Measurements from ENCODE around the gene CEMIP. TPM values are rescaled to one million over a fixed set of nuclear protein-coding genes. Genes with fewer than 3 reads are reported as not detected.

The CEMIP gene
- total RNA-seq, 1 donor from 2014 or later, result 3.6 TPM

DNA sequence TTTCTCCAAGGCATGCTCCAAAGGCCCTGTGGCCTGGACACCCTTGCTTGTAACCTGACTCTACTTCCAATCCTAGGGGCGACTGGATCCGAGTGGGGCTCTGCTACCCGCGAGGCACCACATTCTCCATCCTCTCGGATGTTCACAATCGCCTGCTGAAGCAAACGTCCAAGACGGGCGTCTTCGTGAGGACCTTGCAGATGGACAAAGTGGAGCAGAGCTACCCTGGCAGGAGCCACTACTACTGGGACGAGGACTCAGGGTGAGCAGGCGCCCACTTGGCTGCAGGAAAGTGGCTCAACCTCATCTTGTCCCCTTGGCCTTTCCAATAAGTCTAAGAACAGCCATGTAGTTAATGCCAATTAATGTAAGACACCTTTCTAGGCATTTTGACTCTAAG lies 158.5 kb downstream of the CEMIP start:
- Histone ChIP-seq H3K4me2 (ENCODE audit: low read length) (no peak overlapping the region), H3K4me1 (ENCODE audit: insufficient read depth, low read length) (peaks cover 15% of the 10 kb centered on the region), H4K20me1 (ENCODE audit: insufficient read depth, low read length) (peaks cover 12% of the 10 kb centered on the region), H2AFZ (ENCODE audit: low read depth, low read length) (no peak overlapping the region), H3K79me2 (ENCODE audit: insufficient read depth, low read length) (no peaks in the 10 kb centered on the region), H3K4me3 (ENCODE audit: insufficient read depth, low read depth, low read length) (no peak overlapping the region), H3K27ac (ENCODE audit: low read depth, low read length) (no peak overlapping the region), H3K9ac (ENCODE audit: low read length) (no peak overlapping the region), H3K9me3 (ENCODE audit: insufficient read depth, low read depth, low read length) (no peaks in the 10 kb centered on the region), H3K27me3 (ENCODE audit: insufficient read depth, low read length) (no peaks in the 10 kb centered on the region), H3K36me3 (ENCODE audit: insufficient read depth, low read length) (peaks cover 3% of the 10 kb centered on the region)
- Mint-ChIP-seq H3K4me3 (ENCODE audit: unreplicated experiment) (no peak overlapping the region), H3K36me3 (ENCODE audit: low read depth, unreplicated experiment) (peaks cover 3% of the 10 kb centered on the region), H3K9me3 (ENCODE audit: unreplicated experiment) (no peaks in the 10 kb centered on the region), H3K27ac (ENCODE audit: unreplicated experiment) (no peak overlapping the region), H3K4me1 (ENCODE audit: low read depth, unreplicated experiment) (peaks cover 15% of the 10 kb centered on the region), H3K27me3 (ENCODE audit: low read depth, unreplicated experiment) (no peaks in the 10 kb centered on the region)
- FAIRE-seq (no peak), DNase-seq (ENCODE audit: low read depth) (no peak)
- TF ChIP-seq, protein P1, sequence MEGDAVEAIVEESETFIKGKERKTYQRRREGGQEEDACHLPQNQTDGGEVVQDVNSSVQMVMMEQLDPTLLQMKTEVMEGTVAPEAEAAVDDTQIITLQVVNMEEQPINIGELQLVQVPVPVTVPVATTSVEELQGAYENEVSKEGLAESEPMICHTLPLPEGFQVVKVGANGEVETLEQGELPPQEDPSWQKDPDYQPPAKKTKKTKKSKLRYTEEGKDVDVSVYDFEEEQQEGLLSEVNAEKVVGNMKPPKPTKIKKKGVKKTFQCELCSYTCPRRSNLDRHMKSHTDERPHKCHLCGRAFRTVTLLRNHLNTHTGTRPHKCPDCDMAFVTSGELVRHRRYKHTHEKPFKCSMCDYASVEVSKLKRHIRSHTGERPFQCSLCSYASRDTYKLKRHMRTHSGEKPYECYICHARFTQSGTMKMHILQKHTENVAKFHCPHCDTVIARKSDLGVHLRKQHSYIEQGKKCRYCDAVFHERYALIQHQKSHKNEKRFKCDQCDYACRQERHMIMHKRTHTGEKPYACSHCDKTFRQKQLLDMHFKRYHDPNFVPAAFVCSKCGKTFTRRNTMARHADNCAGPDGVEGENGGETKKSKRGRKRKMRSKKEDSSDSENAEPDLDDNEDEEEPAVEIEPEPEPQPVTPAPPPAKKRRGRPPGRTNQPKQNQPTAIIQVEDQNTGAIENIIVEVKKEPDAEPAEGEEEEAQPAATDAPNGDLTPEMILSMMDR (IDR thresholded peaks at IDR 0.05; ENCODE audit: insufficient read depth, low read depth, low read length), result no peak
- no peak for TF ChIP-seq EZH2 (IDR thresholded peaks at IDR 0.05; ENCODE audit: insufficient read depth, low read length)

- H3K4me1 Mint-ChIP-seq (ENCODE audit: low read depth, unreplicated experiment), result peaks cover 16% of the 10 kb centered on the region
- H3K27me3 ChIP-seq (ENCODE audit: insufficient read depth, low read length), result no peaks in the 10 kb centered on the region
- no peaks in the 10 kb centered on the region for H3K9me3 ChIP-seq (ENCODE audit: insufficient read depth, low read depth, low read length)
- no peak overlapping the region for H3K27ac ChIP-seq (ENCODE audit: low read depth, low read length)
- no peaks in the 10 kb centered on the region for H3K79me2 ChIP-seq (ENCODE audit: insufficient read depth, low read length)
- no peak overlapping the region for H3K4me3 ChIP-seq (ENCODE audit: insufficient read depth, low read depth, low read length)
- no peak overlapping the region for H3K27ac Mint-ChIP-seq (ENCODE audit: unreplicated experiment)
- no peak for TF ChIP-seq EZH2 (IDR thresholded peaks at IDR 0.05; ENCODE audit: insufficient read depth, low read length)
- TF ChIP-seq, protein P1 (IDR thresholded peaks at IDR 0.05; ENCODE audit: insufficient read depth, low read depth, low read length), result no peak
- H3K9ac ChIP-seq (ENCODE audit: low read length), result no peak overlapping the region
- H3K4me3 Mint-ChIP-seq (ENCODE audit: unreplicated experiment), result no peak overlapping the region
- no peak overlapping the region for H2AFZ ChIP-seq (ENCODE audit: low read depth, low read length)
- no peaks in the 10 kb centered on the region for H3K9me3 Mint-ChIP-seq (ENCODE audit: unreplicated experiment)
- no peak overlapping the region for H3K4me2 ChIP-seq (ENCODE audit: low read length)
- H3K4me1 ChIP-seq (ENCODE audit: insufficient read depth, low read length), result peaks cover 14% of the 10 kb centered on the region
- H3K36me3 Mint-ChIP-seq (ENCODE audit: low read depth, unreplicated experiment), result peaks cover 5% of the 10 kb centered on the region
- peaks cover 3% of the 10 kb centered on the region for H3K36me3 ChIP-seq (ENCODE audit: insufficient read depth, low read length)
- H3K27me3 Mint-ChIP-seq (ENCODE audit: low read depth, unreplicated experiment), result no peaks in the 10 kb centered on the region
- DNase-seq (ENCODE audit: low read depth) (no peak), FAIRE-seq (no peak)
- H4K20me1 ChIP-seq (ENCODE audit: insufficient read depth, low read length), result peaks cover 15% of the 10 kb centered on the region
Measured at GRCh38 chr15:80939216-80939615, 160.0 kb downstream of the CEMIP start.

DNA sequence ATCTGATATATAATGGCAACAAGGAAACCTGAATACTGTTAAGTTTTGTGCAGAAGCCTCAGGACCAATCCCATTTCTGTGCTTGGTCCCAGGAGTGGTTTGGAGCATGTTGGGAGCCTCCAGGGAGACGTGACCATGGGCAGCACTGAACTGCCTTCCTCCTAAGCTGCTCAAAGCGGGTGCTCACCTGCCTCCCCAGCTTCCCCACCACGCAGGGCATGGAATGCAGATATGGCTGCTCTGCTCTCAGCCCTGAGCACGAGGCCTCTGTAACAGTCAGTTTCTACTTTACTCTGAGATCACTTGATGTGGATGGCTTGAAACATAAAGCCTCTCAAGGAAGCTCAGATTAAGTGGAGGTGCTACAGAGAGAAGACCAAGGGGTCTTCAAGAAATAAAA lies 161.2 kb downstream of the CEMIP start:
- no peaks in the 10 kb centered on the region for H3K9me3 ChIP-seq (ENCODE audit: insufficient read depth, low read depth, low read length)
- H3K4me1 ChIP-seq (ENCODE audit: insufficient read depth, low read length), result peaks cover 3% of the 10 kb centered on the region
- peaks cover 8% of the 10 kb centered on the region for H3K36me3 Mint-ChIP-seq (ENCODE audit: low read depth, unreplicated experiment)
- no peaks in the 10 kb centered on the region for H3K27me3 Mint-ChIP-seq (ENCODE audit: low read depth, unreplicated experiment)
- H3K4me3 ChIP-seq (ENCODE audit: insufficient read depth, low read depth, low read length), result no peak overlapping the region
- no peak overlapping the region for H3K9ac ChIP-seq (ENCODE audit: low read length)
- H3K27ac Mint-ChIP-seq (ENCODE audit: unreplicated experiment), result no peak overlapping the region
- H3K27me3 ChIP-seq (ENCODE audit: insufficient read depth, low read length), result no peaks in the 10 kb centered on the region
- no peak overlapping the region for H2AFZ ChIP-seq (ENCODE audit: low read depth, low read length)
- peaks cover 11% of the 10 kb centered on the region for H4K20me1 ChIP-seq (ENCODE audit: insufficient read depth, low read length)
- DNase-seq (ENCODE audit: low read depth), result no peak
- H3K79me2 ChIP-seq (ENCODE audit: insufficient read depth, low read length), result no peaks in the 10 kb centered on the region
- peaks cover 3% of the 10 kb centered on the region for H3K36me3 ChIP-seq (ENCODE audit: insufficient read depth, low read length)
- H3K4me1 Mint-ChIP-seq (ENCODE audit: low read depth, unreplicated experiment), result peaks cover 5% of the 10 kb centered on the region
- TF ChIP-seq, protein P1 (IDR thresholded peaks at IDR 0.05; ENCODE audit: insufficient read depth, low read depth, low read length), result no peak
- TF ChIP-seq EZH2 (IDR thresholded peaks at IDR 0.05; ENCODE audit: insufficient read depth, low read length), result no peak
- H3K27ac ChIP-seq (ENCODE audit: low read depth, low read length), result no peak overlapping the region
- FAIRE-seq, result no peak
- no peak overlapping the region for H3K4me2 ChIP-seq (ENCODE audit: low read length)
- no peak overlapping the region for H3K4me3 Mint-ChIP-seq (ENCODE audit: unreplicated experiment)
- H3K9me3 Mint-ChIP-seq (ENCODE audit: unreplicated experiment), result no peaks in the 10 kb centered on the region
